HTERT RPE-1 (cell line): ENCODE measurements around the gene ZDHHC21.

ENCODE experiments used
- in situ Hi-C: fragments of 300-500 bp; cut with MboI; formaldehyde crosslinking; loops from 4 replicates; pipeline ENCODE4 v1.14.3; 2020; ENCODE audit warnings: low sequenced_read_pairs

Gene ZDHHC21

GRCh38 chr9:14618836-14619420 lies 74.3 kb downstream of the ZDHHC21 start:
- in situ Hi-C loops: no loop called here

GRCh38 chr9:14616188-14616982 lies 76.8 kb downstream of the ZDHHC21 start:
- in situ Hi-C loops: no loop called here

- in situ Hi-C loops: no loop called here
Observed at GRCh38 chr9:14608540-14608939, 84.7 kb downstream of the ZDHHC21 start.

DNA sequence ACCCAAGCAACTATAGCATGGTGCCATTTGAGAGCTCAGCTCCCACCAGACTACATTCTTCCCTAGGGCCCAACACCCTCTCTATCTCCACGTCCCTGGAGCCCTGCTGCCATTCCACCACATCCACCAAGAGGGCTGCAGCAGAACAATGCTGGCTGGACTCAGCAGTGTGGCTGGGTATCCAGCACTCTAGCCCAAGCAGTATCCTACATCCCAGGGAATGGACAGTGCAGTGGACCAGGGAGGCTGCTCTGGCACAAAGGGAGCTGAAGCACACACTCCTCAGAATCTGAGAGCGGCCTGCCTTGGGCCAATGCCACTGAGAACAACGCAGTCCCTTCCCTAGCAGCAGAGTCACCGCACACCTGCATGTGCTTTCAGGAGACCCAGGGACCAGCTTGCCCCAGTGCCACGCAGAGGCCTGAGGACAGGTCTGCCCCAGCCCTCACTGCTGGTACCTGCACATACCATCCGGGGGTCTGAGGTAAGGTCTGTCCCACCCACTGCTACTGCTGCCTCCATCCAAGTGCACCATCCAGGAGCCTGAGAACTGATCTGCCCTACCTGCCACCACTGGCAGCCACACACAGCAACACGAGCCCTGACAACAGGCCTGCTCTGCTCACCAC lies 95.9 kb downstream of the ZDHHC21 start:
- in situ Hi-C loops: no loop called here

DNA sequence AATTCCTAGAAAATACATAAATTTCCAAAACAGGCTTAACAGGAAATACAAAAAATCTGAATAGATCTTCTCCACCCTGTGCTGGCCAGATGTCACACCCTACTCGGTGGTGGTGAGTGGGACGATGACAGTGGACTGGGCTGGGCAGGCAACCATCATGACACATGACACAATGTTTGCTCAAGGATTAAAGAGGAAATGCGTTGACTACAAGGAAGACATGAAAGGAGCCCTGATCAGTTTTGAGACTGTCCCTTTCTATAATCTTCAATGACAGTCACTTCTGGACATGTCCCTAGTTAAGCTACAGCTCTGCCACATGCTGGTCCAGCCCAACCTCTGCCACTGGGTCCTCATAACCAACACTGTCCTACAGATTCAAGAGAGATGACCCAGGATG lies 99.8 kb downstream of the ZDHHC21 start:
- in situ Hi-C loops: no loop called here

GRCh38 chr9:14591411-14591810 lies 101.8 kb downstream of the ZDHHC21 start:
- in situ Hi-C loops: no loop called here

DNA sequence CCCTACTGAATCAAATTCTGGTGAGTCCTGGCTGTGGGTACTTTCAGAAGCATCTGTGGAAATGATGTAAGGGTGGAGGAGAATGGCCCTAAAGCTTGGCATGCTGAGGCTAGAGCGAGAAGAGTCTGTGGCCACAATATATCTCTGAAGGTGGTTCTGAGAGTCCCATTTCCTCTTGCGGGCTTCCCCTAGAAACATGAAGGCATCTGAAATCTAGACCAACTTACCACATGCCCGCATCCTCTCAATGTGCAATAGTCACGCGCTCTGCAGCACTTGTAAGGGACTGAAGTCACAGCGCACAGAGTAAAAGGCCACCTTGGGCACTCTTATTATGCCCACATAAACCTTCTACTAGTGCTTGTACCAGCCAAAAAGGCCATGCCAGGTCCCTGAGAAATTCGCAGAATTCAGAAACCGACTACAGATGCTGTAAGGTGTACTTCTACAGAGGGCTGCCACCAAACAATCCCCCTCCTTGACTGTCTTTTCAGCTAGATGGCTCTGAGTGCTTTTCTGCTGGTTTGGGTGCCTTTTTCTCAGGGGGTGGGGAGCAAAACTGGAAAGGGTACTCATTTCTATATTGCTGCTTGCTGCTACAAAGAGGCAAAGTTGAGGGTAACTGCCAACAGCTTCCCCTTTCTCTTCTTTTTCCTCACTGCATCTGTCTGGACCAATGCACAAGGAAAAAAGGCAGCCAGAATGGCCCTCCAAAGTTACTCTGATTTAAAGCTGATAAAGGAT lies 107.3 kb downstream of the ZDHHC21 start:
- in situ Hi-C loops: no loop called here

- in situ Hi-C loops: no loop called here
Observed at GRCh38 chr9:14584571-14584970, 108.7 kb downstream of the ZDHHC21 start.

- in situ Hi-C loops: no loop called here
Observed at GRCh38 chr9:14578030-14578429, 115.2 kb downstream of the ZDHHC21 start.

DNA sequence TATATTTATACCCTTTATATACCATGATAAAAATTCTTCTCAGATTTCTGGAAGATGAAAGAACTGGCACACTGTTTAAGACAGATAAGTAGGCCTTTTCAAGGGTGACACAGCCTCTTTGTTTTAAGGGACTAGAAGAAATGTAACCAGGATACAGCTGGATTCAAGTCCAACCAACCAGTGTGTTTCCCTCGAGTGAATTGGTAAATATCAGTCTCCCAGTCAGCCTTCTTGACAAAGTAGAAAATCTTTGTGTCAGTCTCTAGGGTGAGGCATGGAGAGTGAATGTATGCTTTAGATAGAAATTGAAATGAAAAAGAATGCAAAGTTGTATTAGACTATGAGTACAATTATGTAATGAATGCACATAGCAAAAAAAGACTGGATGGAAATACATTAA lies 119.1 kb downstream of the ZDHHC21 start:
- in situ Hi-C loops: no loop called here

DNA sequence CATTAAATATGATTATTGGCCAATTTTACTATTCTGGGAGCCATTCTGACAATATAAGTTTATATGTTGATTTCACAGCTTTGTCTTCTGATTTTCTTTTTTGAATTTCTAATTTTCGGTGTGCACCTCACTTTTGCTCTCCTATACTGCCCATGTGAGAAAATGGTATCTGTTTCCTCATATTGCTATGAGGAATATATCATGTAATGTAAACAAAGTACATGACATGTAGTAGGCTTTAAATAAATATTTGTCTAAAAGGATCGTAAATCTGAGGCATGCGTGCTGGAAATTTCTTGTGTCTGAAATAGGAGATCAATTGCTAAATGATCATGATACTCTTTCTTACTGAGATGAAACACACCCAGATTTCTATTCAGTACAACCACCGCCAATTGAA lies 119.9 kb downstream of the ZDHHC21 start:
- in situ Hi-C loops: no loop called here

GRCh38 chr9:14565352-14566016 lies 127.7 kb downstream of the ZDHHC21 start:
- in situ Hi-C loops: no loop called here

GRCh38 chr9:14563902-14564624 lies 129.2 kb downstream of the ZDHHC21 start:
- in situ Hi-C loops: no loop called here

DNA sequence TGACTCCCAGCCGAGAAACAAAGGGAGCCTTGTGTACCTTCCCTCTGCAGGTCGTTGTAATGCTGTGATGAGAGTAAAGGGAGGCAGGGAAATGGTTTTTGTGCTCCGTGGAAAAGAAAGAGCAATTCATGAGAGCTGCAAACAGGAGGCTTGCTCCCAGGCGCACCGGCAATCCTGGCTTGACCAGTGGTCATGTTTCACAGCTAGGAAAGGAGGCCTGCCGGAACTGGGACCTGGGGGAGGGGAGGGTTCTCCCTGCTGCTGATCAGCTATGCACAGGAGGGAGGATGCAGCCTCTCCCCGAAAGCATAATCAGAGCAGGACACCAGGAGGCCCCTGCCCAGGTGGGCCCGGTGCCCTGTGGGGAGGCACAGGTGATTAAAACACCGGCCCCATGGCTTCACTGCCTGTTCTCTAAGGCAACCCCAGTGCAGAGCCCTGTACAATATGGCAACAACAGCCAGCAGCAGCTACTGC lies 131.3 kb downstream of the ZDHHC21 start:
- in situ Hi-C loops: no loop called here
